Measurements from ENCODE around the gene KCNK16.

KCNK16 gene

GRCh38 chr6:39276379-39276995 is 46.0 kb downstream of the KCNK16 start:
- DNase-seq (ENCODE audit: low read depth) = no peak

GRCh38 chr6:39274903-39275302 is 47.6 kb downstream of the KCNK16 start:
- DNase-seq (ENCODE audit: low read depth) = no peak

- no peak for DNase-seq (ENCODE audit: low read depth)
Observed at GRCh38 chr6:39274471-39274870, 48.0 kb downstream of the KCNK16 start.

GRCh38 chr6:39273406-39273821 is 49.1 kb downstream of the KCNK16 start:
- no peak for DNase-seq (ENCODE audit: low read depth)

GRCh38 chr6:39269961-39270360 is 52.5 kb downstream of the KCNK16 start:
- DNase-seq (ENCODE audit: low read depth) = no peak

- no peak for DNase-seq (ENCODE audit: low read depth)
Observed at GRCh38 chr6:39268721-39269120, 53.8 kb downstream of the KCNK16 start.

GRCh38 chr6:39268171-39268570 is 54.3 kb downstream of the KCNK16 start:
- DNase-seq (ENCODE audit: low read depth) = no peak

- no peak for DNase-seq (ENCODE audit: low read depth)
Observed at GRCh38 chr6:39266782-39267355, 55.6 kb downstream of the KCNK16 start.

- DNase-seq (ENCODE audit: low read depth) = no peak
Observed at GRCh38 chr6:39266375-39266774, 56.1 kb downstream of the KCNK16 start.
